GM18498 (cell line): Measurements from ENCODE around the gene HNRNPF.
"Not testable (repeated sequence)": the region's sequence is repeated elsewhere in the genome, so short reads cannot be mapped to it uniquely, and the experiment has no call there.

Experiments used
- ATAC-seq: cut with Tn5 transposase; IDR thresholded peaks from one replicate; pipeline ENCODE4 v1.9.1; 2021; ENCODE audit warnings: mild to moderate bottlenecking, moderate library complexity; ENCODE audit not compliant: unreplicated experiment

The HNRNPF gene

GRCh38 chr10:43352951-43353350 lies 56.0 kb downstream of the HNRNPF start:
- ATAC-seq: no peak

DNA sequence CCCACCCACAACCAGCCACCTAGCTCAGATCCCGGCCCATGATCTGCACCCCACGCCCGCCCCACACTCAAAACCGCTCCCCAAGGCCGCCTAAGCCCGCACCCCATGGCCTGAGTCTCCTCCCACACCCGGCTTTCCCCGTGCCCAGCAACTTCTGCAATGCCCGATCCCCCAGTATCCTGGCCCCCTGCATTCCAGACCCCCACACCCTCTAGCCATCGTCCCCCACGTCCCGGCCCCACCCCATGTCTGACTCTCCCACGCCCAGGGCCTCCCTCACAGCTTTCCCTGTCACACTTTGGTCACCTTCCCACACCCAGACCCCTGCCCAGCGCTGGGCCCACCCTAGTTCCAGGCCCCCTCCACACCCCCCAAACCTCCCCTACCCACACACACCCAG lies 57.7 kb downstream of the HNRNPF start:
- ATAC-seq: no peak

GRCh38 chr10:43350686-43351085 lies 58.3 kb downstream of the HNRNPF start:
- ATAC-seq: no peak

GRCh38 chr10:43350156-43350555 lies 58.8 kb downstream of the HNRNPF start:
- ATAC-seq: no peak

DNA sequence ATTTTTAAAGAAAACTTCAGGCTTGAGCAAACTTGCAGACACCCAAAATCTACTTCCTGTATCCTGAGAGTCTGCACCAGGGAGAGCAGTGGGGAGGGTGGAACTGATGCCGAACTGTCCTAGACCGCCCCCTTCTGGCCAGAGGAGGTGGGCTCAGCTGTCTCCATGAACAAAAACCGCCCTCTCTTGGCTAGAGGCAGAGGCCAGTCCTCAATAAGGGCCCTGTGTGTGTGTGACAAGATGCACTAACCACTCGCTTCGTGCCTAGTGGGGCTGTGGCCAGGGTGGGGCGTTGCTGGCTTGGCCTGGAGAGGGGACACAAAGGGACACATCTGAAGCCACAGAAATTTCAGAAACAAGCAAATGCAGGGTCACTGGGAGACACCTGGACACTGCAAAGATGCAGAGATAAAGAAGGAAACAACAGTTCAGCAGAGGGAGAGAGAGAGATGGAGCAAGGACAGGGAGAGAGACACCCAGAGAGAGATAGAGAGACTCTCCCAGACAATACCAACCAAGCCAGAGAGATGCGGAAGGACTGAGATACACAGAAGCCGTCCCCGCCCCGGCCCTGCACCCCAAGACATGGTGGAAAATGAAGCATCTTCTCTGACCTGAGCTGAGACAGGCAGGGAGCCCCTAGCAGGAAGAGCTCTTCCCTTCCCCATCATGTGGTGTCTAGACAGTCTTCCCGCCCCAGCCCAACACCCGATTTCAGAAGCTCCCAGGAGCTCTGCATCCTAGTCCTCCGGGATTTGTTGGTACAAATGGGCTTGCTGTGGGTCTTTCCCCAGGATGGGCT lies 60.3 kb downstream of the HNRNPF start:
- ATAC-seq: peak; percentile 100

DNA sequence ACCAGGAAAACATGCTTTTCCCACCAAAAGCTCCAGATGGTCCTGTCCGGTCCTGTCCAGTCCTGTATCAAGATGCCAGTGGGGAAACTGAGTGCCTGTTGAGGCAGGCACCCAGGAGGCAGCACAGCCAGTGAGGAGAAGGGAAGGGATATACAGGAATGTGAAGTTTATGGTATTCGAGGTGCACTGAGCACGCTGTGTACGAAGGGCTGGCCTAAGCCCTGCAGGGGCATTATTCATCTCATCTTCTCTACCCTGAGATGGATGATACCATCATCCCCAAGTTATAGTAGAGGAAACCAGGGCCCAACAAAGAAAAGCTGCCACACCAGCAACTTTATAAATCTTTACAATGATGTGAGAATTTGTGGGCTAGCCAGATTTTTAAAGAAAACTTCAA lies 61.0 kb downstream of the HNRNPF start:
- no peak for ATAC-seq

- no peak for ATAC-seq
Measured at GRCh38 chr10:43344051-43344450, 64.9 kb downstream of the HNRNPF start.

GRCh38 chr10:43343126-43343525 lies 65.9 kb downstream of the HNRNPF start:
- ATAC-seq: no peak

DNA sequence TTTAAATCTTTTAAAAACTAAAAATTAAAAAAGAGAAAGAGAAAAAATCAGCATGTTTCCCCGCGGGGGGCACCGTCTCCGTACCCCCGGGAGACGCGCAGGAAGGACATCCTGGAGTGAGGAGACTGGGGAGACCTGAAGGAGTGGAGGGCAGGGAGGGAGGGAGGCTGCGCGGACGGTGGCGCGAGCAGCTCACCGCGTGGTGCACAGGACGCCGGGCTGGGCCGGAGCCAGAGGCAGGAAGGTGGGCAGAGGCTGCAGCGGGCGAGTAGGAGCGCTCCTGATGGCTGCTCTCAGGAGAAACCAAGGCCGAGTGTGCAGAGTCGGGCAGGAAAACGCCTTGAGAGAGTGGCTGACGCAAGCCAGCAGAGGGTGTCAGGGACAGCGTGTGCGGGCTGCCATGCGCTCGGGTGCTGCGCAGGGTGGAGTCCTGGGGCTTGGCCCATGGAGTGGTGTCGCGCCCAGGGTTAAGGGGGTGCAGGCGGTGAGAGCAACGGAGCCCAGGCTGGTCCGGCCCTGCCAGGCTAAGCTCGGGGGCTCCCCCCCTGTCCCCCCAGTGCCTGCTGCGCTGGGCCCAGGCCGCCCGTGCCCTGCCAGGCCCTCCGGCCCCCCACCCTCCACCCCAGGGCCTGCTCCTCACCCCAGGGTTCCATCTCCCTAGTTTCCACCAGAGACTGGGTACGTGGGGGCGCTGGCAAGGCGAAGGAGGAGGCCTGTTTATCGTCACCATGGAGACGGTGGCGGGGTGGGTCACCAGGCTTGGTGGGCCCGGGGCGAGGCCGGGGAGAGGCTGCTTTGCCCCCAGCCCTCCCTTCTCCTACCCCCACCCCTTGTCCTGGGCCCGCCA lies 66.5 kb downstream of the HNRNPF start:
- no peak for ATAC-seq

DNA sequence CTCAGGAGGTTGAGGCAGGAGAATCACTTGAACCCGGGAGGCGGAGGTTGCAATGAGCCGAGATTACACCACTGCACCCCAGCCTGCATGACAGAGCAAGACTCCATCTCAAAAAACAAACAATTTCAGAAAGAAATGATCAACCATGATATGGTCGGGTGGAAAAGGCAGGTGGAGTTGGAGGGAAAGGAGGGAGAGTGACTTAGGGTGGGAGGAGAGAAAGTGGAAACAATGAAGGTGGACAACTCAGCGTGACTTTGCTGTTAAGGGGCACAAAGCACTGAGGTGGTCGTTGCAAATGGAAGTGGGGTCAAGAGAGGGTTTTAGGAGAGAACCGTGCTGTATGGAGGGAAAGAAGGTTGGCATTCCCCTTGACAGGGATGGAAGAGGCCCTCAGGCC lies 67.5 kb downstream of the HNRNPF start:
- ATAC-seq: no peak

- ATAC-seq: no peak
Measured at GRCh38 chr10:43340619-43341018, 68.4 kb downstream of the HNRNPF start.

DNA sequence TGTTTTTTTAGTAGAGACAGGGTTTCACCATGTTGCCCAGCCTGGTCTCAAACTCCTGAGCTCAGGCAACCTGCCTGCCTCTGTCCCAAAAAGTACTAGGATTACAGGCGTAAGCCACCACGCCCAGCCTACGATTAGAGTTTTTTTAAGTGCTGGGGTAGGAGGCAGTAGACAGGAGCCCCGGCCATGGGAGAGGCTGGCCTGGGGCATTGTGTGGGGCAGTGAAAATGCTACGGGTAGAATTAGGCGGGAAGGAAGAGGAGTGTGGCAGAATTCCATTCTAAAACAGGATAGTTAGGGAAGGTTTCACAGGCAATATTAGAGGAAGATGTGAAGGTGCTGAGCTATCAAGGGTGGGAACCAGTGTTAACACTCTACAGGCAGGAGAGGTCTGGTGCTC lies 68.9 kb downstream of the HNRNPF start:
- ATAC-seq: no peak

DNA sequence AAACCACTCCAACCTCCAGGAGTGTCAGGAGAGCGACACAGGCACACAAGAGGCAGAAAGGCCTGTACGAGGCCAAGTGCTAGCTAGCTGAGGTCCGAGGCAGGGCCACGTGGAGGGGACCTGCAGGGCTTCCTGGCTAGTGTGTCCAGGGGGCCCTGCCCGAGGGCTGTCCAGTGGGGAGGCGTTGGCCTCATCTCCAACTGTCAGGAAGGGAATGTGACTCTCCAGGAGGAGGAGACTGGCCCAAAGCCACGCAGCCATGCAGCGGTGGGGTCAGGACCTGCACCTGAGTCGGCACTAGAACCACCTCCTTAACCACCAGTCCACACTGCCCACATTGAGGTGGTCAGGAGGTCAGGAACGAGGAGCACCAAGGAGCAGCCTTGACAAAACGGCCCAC lies 69.8 kb downstream of the HNRNPF start:
- no peak for ATAC-seq

DNA sequence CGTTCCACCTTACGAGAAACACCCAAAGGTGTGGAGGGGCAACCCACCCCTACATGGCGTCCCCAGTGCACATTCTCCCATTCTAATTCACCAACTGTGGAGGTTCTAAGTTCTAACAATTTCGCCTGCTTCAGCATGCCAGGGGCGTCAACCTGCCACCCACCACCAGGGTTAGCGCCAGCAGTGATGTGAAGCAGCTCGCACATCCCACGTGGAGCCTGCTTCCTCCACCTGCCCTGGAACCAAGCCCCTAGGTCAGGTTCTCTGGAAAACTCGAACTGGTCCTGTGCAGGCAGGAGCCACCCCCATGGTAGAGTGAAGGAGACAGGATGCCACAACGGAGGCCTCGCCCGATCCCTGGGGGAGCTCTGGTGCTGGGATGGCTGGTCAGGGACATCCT lies 70.9 kb downstream of the HNRNPF start:
- ATAC-seq: no peak

- not testable (repeated sequence) for ATAC-seq
Measured at GRCh38 chr10:43337536-43337935, 71.5 kb downstream of the HNRNPF start.

DNA sequence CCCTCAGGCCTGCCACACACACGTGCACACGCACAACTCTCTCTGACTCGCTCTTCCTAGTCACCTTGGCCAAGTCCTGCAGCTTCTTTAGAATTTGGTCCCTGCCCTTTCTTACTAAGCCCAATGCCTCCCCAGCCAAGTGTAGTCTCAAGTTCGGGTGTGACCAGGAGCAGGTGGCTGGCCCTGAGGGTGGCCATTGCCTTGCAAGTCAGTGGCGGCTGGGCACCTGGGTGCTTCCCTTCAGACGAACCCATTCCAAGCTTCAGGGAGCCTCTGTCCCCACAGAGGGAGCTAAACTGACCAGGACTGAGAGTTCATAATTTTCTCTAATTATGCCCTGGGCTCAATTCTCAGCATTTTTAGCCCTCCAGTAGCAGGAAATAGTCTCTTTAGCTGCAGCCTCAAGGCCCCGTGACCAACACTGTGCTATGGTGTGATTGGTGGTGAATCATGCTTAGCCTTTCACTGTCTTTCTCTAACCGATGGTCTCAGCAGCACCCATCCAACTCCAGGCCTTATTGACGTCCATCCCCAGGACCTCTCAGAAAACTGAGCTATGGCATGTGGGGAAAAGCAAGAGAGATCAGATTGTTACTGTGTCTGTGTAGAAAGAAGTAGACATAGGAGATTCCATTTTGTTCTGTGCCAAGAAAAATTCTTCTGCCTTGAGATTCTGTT lies 72.2 kb downstream of the HNRNPF start:
- ATAC-seq: no peak

- ATAC-seq: no peak
Measured at GRCh38 chr10:43336061-43336460, 72.9 kb downstream of the HNRNPF start.
